Measurements from ENCODE around the gene OR2S2.

OR2S2 gene

DNA sequence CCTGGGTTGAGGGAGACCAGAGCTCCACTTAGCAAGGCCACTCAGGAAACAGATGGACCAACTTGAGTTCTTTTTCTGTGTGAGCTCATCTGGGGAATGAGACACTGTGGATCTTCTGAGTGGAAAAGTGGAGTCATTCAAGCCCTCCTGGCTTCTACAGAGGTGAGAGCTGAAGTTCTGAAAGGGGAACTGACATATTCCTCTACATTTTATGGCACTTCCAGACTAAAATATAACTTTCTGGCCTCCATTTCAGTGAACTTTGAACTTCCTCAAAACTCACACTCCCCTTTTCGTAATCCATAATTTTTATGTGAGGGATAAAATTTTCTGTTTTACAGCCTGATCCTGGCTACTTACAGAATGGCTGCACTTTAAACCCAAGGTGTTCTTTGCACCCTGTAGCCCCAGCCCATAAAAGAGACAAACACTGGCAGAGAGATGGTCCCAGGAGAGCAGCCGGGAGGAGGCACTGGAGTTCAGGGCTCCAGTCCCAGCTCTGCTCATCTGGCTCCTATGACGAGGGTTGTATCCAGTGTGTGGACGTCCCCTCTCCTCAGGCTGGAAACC, 37.8 kb downstream of the OR2S2 start:
- Histone ChIP-seq H3K36me3 (no peaks in the 10 kb centered on the region), H3K4me1 (peaks cover 0 to 63% (median 29%) of the 10 kb centered on the region in 4 donors), H3K4me3 (no peak overlapping the region), H3K27ac (peak overlapping the region; percentile 5 to 36), H3K27me3 (no peaks in the 10 kb centered on the region), H3K9me3 (no peaks in the 10 kb centered on the region)
- TF ChIP-seq, protein P1, sequence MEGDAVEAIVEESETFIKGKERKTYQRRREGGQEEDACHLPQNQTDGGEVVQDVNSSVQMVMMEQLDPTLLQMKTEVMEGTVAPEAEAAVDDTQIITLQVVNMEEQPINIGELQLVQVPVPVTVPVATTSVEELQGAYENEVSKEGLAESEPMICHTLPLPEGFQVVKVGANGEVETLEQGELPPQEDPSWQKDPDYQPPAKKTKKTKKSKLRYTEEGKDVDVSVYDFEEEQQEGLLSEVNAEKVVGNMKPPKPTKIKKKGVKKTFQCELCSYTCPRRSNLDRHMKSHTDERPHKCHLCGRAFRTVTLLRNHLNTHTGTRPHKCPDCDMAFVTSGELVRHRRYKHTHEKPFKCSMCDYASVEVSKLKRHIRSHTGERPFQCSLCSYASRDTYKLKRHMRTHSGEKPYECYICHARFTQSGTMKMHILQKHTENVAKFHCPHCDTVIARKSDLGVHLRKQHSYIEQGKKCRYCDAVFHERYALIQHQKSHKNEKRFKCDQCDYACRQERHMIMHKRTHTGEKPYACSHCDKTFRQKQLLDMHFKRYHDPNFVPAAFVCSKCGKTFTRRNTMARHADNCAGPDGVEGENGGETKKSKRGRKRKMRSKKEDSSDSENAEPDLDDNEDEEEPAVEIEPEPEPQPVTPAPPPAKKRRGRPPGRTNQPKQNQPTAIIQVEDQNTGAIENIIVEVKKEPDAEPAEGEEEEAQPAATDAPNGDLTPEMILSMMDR (IDR thresholded peaks at IDR 0.05), result no peak
- intact Hi-C loops (cut with DNase I; ENCODE audit: low total_unique reads), result no loop called here
- no peak for DNase-seq

DNA sequence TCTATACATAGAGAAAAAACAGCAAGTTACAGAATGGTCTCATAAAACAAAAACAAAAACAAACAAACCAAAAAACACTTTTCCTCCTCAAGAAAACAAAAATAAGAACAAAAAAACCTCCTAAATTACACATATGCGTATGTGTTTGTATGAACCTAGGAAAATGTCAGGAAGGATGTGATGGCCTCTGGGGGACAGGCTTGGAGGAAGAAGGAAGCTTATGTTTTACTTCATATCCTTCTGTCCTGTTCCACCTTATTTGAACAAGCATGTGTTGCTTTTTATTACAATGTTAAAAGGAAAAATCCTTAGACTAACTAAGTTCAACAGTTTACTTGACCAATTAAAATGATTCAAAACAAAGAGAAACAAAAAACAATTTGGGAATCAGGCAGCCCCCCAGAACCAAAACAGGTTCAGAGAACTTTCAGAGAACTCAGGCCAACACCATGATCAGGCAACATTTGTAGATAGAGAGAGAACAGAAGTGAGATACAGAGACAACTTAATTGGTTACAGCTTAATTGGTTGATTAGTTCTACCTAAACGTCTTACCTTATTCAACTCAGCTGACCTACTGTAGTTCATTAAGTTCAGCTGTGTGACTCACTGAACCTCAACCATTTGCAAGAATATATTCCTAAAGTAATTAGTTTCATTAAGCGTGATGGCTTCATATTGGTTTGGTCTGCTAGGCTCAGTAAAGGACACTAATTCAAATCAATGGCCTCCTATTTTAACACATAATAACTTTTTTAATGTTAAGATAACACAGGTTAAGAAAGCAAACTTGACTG, 38.5 kb downstream of the OR2S2 start:
- H3K27ac ChIP-seq, result peak overlapping the region; percentile 5 to 36
- H3K4me1 ChIP-seq, result peaks cover 0 to 63% (median 29%) of the 10 kb centered on the region in 4 donors
- no peaks in the 10 kb centered on the region for H3K9me3 ChIP-seq
- H3K36me3 ChIP-seq, result no peaks in the 10 kb centered on the region
- DNase-seq, result no peak
- H3K4me3 ChIP-seq, result no peak overlapping the region
- TF ChIP-seq, protein P1 (IDR thresholded peaks at IDR 0.05), result no peak
- intact Hi-C loops (cut with DNase I; ENCODE audit: low total_unique reads), result no loop called here
- no peaks in the 10 kb centered on the region for H3K27me3 ChIP-seq

DNA sequence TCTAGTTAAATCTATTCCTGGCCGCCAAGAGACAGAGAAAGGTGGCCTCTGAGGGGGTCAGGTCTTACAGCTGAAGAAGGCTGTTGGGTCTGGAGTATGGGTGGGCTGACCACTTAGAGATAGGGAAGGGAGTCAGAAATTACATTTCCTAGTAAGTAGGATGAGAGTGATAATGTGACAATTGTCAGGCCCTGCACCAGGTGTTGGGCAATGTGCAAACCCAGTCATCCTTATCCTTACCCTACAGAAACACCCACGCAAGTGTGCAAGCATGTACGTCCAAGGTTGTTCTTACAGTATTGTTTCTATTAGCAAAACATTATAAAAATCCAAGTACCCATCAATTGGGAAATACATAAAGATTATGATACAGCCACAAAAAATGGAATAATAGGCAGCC, 39.2 kb downstream of the OR2S2 start:
- H3K27me3 ChIP-seq, result no peaks in the 10 kb centered on the region

DNA sequence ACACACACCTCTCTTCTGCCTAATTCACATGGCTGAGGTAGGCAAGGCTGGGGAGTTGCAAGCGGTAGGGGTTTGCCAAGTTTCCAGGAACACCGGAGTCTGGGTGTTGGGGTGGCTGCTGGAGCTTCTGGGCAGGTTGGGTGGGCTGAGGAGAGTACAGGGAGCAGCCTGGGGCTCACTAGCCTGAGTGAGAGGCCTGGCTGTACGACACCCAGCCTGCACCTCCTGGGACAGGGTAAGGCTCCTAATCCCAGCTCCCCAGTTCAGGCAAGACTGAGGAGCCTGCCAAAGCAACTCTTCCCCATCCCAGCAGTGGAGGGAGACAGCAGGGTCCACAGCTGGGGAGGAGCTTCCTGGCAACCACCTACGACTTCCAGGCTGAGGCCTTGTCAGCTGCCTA, 40.7 kb downstream of the OR2S2 start:
- intact Hi-C loops (cut with DNase I; ENCODE audit: low total_unique reads), result no loop called here
- Histone ChIP-seq H3K27ac (peak overlapping the region; percentile 27 to 36), H3K9me3 (no peaks in the 10 kb centered on the region), H3K27me3 (no peaks in the 10 kb centered on the region), H3K4me3 (no peak overlapping the region), H3K36me3 (no peaks in the 10 kb centered on the region), H3K4me1 (peaks cover 0 to 59% (median 30%) of the 10 kb centered on the region in 4 donors)
- DNase-seq, result no peak
- TF ChIP-seq, protein P1 (IDR thresholded peaks at IDR 0.05), result no peak

More for the DNA sequence above, 39.2 kb downstream of the OR2S2 start:
- no peak for DNase-seq
- Histone ChIP-seq H3K27ac (peak overlapping the region; percentile 5 to 24), H3K4me1 (peaks cover 0 to 61% (median 26%) of the 10 kb centered on the region in 4 donors), H3K36me3 (no peaks in the 10 kb centered on the region), H3K4me3 (no peak overlapping the region), H3K9me3 (no peaks in the 10 kb centered on the region)
- TF ChIP-seq, protein P1 (IDR thresholded peaks at IDR 0.05), result no peak
- intact Hi-C loops (cut with DNase I; ENCODE audit: low total_unique reads), result no loop called here

DNA sequence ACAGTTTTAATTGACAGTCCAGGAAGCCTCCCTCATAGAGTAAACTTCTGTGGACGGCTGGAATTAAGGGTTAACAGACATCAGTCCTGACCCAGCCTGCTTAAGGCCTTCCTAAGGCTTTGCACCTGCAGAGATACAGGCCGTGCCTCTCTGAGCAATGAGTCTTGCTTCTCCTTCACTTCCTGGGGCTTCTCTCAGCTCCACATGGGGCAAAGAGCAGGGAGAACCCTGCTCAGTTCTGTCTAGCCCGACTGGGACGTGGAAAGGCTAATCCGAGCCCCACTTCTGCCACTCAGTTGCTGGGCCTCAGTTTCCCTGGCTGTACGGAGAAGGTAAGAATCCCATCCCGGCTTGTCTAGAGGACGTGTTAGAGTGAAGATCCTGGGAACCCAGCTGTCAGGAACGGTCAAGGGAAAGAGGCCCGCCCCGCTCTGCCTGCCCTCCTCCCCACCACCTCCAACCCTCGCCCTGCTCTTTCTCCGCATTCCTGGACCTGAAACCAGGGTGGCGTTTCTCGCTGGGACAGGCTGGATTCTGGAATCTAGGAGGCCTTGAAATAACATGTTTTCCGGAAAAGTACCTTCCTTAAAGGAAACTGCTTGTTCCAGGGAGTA, 42.2 kb downstream of the OR2S2 start:
- no peak for DNase-seq
- intact Hi-C loops (cut with DNase I; ENCODE audit: low total_unique reads), result no loop called here
- TF ChIP-seq, protein P1 (IDR thresholded peaks at IDR 0.05), result no peak
- H3K27me3 ChIP-seq, result no peaks in the 10 kb centered on the region
- peak overlapping the region in 1 of 2 donors; percentile 15 for H3K27ac ChIP-seq
- H3K9me3 ChIP-seq, result no peaks in the 10 kb centered on the region
- H3K4me3 ChIP-seq, result no peak overlapping the region
- H3K36me3 ChIP-seq, result no peaks in the 10 kb centered on the region
- peaks cover 0 to 73% (median 42%) of the 10 kb centered on the region in 4 donors for H3K4me1 ChIP-seq
